Activated T-cell treated with anti-CD3 and anti-CD28 coated beads, Interleukin-2, amount 50 U/mL, for 1 hour (primary cell): ENCODE data around the gene AMER3.
"Not testable (repeated sequence)": the region's sequence is repeated elsewhere in the genome, so short reads cannot be mapped to it uniquely, and the experiment has no call there.

Source experiments
- DNase-seq: peaks from one replicate; pipeline ENCODE4 v3.0.0-alpha.2; 2020

The AMER3 gene

GRCh38 chr2:130755256-130756052 lies at the start of gene AMER3:
TSS of gene AMER3 (plus strand) at chr2:130755540. CDS start at chr2:130762073, 6,533 bp downstream.
- DNase-seq = no peak

DNA sequence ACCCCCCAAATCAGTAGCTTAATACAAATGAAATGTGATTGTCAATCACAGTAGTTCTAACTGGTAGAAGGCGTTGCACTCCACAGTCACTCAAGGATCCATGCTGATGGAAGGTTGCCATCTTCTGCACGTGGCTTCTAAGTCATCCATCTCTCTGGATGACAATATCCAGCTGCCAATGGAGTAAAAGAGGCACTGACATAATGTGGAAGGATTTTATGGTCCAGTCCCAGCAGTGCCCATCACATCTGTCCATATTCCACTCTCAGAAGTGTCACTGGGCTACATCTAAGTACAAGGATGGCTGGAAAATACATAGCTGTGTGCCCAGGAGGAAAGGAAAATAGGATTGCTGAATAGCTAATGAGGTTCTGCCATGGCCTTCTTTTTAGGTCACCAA lies 40.5 kb upstream of the AMER3 start:
- not testable (repeated sequence) for DNase-seq

DNA sequence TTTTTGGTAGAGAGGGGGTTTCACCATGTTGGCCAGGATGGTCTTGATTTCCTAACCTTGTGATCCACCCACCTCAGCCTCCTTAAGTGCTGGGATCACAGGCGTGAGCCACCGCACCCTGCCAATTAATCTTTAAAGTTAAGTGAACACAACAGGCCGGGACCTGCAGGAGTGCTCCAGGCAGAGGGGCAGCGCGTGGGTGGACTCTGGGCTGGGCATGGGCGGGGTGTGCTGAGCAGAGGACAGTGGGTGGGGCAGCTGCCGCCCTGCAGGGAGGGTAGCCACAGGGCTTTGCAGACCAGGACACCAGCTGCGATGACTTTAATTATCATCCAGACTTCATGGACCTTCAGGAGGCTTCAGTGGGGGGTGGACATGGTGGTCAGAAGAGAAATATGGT lies 35.3 kb upstream of the AMER3 start:
- no peak for DNase-seq

DNA sequence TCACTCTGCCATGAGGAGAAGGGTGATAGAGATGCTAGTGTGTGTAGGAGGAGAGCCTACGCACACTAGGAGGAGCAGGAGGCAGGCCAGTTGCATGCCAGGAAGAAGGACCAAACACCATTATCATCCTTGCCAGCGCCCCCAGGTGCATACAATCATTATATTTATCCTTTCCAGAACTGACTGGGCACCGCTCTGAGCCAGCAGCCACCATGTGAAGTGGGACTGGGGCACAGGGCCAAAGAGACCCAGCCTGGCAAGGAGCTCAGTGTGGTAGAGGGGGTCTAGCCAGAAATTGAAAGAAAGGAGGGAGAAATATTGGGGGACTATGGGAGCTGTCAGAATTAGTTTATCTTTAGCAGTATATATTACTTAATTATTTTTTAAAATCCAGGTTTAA lies 34.8 kb upstream of the AMER3 start:
- DNase-seq = no peak

- no peak for DNase-seq
Measured at GRCh38 chr2:130724455-130724854, 30.9 kb upstream of the AMER3 start.

GRCh38 chr2:130726614-130727180 lies 28.6 kb upstream of the AMER3 start:
- DNase-seq = no peak

GRCh38 chr2:130727286-130727924 lies 27.9 kb upstream of the AMER3 start:
- peak; percentile 91 for DNase-seq

DNA sequence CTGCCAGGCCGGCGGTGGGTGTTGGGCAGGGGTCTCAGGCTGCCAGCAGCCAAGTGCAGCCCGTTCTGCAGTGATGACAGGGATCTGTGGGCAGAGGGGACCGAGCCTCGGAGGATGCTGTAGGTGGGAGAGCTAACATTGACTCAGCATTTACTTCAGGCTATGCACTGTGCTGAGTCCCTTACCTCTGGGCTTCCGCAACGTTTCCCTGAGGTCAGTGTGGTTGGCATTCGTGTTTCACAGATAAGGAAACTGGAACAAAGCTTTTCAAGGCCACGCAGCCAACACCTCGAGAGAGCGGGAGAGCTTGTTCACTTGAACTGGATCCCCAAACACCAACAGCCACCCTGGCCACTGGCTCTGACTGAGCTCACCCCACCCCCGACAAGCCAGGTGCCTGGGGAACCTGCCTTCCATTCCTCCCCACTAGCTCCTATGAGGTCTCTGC lies 27.3 kb upstream of the AMER3 start:
- no peak for DNase-seq

GRCh38 chr2:130728549-130729316 lies 26.6 kb upstream of the AMER3 start, which contains the start of gene GPR148:
TSS of gene GPR148 (plus strand) at chr2:130729070. CDS start at chr2:130729152, 82 bp downstream.
- DNase-seq = peak; percentile 22

- DNase-seq = no peak
Measured at GRCh38 chr2:130729322-130730299, 25.7 kb upstream of the AMER3 start.

- not testable (repeated sequence) for DNase-seq
Measured at GRCh38 chr2:130732257-130732656, 23.1 kb upstream of the AMER3 start.

- DNase-seq = no peak
Measured at GRCh38 chr2:130735200-130735599, 20.1 kb upstream of the AMER3 start.

DNA sequence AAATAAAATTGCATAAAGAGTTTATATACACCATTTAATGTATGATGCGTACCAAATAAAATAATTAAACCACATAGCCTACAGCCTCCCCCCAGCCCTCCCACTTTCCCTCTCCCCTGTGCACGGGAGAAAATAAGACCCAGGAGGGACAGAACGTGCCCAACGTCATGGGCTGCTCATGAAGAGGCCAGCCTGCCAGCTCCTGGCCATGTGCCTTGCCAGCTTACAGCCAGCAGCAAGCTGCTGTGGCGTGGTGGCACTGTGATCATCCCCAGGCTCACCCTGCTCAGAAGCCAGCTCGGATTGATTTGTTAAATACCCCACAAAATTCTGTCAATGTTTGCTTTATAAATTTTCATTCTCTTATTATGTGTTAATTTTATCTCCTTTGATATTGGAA lies 18.9 kb upstream of the AMER3 start:
- DNase-seq = no peak

- no peak for DNase-seq
Measured at GRCh38 chr2:130737592-130737991, 17.7 kb upstream of the AMER3 start.

GRCh38 chr2:130740671-130741070 lies 14.7 kb upstream of the AMER3 start:
- no peak for DNase-seq

- DNase-seq = no peak
Measured at GRCh38 chr2:130743278-130743677, 12.1 kb upstream of the AMER3 start.

GRCh38 chr2:130744287-130745117 lies 10.8 kb upstream of the AMER3 start:
- DNase-seq = no peak

DNA sequence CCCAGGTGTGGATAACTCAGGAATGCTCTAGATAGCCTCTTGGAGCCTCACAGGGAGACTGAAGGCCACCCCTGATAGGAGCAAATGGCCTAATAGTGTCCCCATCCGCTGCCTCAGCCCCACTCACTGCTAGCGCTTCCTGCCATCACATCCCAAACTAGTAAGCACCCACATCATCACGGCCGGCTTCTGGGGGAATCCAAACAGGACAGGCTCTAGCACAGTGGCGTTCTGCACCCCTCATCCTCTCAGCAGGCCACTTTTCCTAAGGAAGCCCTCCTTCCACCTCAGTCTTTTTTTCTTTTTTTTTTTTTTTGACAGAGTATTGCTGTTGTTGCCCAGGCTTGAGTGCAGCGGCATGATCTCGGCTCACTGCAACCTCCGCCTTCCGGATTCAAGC lies 6.3 kb upstream of the AMER3 start:
- DNase-seq = no peak

- DNase-seq = no peak
Measured at GRCh38 chr2:130749641-130750040, 5.7 kb upstream of the AMER3 start.

GRCh38 chr2:130754811-130755210 lies 529 bp upstream of the AMER3 start:
- no peak for DNase-seq
